ENCODE measurements around the gene GRHL3.

Gene GRHL3

DNA sequence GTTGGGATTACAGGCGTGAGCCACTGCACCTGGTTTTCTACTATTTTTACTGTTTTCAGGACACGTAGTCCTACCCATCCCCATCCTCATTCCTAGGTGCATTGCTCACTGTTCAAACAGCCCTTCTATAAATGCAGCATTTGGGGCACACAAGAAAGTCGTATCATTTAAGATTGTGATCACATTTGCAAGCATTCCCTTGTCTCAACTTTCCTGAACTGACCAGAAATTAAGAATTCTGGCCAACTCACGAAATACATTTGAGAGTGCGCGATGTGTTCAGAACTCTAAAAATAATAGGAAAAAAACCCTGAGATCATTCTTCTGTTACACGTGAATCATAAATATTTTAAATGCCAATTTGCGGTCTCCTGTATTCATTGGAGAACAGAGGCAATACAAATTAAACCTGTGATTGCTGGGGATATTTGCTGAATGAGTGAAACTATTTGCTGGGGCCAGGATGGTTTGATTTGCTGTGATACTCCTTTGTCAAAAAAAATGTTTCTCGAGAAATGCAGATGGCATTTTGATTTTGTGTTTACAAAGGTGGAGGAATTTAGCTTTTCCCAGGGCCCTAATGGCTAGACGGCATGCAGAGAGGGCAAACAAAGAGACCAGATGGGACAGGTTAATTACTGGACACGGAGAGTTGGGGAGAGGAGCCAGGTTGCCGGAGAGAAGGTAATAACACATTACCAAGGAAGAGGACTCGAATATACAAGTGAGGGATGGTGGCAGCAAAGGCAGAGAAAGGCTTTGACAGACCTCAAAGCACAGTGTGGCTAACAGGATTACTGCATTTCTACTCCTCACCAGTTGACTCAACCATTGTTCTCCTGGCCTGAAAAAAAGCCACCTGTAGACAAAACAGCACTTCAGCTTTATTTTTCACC, 56.0 kb downstream of the GRHL3 start:
- DNase-seq (ENCODE audit: low read depth) = no peak

DNA sequence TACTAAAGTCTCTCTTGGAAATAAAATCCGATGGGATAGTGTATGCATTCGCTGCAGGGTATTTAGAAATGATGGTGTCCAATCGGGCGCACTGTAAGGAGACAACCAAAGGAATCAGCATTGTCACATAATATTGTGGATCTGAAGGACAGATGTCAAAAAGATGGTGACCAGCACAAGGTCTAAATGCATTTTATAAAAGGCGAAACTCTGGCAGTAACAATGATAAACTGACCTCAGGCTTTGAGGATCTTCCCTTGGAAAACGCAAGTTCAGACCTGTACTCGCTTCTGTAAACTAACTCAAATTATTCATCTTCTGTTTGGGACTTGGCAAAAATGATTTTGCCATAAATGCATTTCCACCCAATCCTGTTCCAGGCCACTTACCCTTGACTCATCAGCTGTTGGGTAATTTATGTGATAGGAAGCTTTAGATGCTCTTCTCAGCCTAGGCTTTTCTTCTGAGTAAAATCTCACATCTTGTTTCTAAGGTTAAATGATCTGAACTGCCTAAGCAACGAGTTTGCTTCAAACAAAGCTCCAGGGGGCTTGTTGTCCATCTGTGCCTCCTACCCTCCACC, 60.7 kb downstream of the GRHL3 start:
- DNase-seq (ENCODE audit: low read depth) = no peak

DNA sequence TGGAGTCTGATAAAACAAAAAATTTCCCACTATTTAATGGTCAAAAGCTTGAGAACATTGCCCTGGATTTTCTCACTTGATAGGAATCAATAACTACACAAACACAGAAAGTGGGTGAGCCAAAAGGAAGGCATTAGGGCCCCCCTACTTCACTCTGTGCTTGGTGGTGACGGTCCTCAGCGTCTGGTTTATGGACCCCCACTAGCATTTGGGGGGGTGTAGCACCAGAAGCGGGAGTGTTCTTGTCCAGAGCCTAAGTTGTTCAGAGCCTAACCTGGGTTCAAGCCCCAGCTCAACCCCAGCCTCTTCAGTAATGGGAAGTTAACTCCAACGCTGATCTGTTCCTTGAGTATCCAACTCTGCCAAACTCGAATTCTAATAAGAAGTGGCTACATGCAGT, 61.4 kb downstream of the GRHL3 start:
- no peak for DNase-seq (ENCODE audit: low read depth)

DNA sequence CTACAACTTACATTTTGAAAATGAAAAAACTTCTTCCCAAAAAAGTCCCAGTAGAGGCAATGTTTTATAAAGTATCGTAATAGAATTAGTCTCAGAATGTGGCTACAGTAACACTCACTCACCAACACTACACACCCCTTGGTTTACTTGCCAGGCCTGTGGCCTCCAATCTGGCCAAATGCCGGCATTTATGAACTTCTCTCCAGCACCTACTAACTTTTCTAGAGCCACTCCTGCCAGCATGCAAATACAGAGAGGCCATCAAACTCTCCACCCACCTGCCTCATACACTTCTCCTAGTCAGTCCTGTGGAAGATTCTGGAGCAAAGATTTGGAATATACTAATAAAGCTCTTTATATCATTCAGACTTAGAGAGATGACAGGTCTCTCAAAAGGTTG, 62.1 kb downstream of the GRHL3 start:
- DNase-seq (ENCODE audit: low read depth) = no peak

DNA sequence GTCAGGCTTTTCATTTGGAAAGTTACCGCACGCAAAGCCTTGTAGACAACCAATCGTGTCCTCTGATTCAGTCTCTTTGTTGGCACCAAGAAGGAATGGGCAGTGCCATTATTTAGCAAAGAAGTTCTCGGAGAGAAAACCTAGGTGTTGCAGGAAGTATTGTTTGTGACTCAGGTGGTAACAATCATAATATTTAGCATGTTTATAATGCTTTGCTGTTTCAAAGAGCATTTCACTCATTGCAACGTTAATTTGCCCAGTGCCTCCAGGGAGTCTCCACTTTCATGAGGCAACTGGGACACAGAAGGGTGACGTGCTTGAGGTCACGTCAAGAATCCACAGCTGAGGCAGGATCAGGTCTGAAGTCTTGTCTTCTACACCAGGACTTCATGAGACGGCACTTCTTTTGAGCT, 63.0 kb downstream of the GRHL3 start:
- DNase-seq (ENCODE audit: low read depth) = no peak

DNA sequence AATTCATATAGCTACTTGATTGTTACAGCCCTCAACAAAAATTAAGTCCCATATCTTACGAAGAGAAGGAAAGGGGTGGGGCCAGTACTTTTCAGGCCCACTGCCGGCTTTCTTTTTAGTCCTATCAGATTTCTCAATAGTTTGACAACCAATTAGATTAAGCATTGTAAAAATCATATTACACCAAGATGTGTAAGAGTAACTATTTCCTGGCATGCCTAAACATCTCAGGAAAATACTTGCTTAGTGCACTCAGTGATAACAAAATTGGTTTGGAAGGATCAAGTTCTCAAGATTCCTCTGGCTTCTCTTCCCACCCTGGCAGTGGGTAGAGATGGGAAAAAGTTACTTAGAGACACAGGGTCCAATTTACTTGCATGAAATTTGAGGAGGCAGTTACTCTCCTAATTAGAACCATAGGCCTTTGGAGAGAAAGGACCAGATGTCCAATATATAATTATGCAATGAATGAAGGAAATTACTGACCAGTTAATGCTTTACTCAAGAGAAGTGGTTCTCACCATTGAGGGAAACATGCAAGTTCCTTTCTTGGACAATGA, 64.3 kb downstream of the GRHL3 start:
- DNase-seq (ENCODE audit: low read depth) = no peak

DNA sequence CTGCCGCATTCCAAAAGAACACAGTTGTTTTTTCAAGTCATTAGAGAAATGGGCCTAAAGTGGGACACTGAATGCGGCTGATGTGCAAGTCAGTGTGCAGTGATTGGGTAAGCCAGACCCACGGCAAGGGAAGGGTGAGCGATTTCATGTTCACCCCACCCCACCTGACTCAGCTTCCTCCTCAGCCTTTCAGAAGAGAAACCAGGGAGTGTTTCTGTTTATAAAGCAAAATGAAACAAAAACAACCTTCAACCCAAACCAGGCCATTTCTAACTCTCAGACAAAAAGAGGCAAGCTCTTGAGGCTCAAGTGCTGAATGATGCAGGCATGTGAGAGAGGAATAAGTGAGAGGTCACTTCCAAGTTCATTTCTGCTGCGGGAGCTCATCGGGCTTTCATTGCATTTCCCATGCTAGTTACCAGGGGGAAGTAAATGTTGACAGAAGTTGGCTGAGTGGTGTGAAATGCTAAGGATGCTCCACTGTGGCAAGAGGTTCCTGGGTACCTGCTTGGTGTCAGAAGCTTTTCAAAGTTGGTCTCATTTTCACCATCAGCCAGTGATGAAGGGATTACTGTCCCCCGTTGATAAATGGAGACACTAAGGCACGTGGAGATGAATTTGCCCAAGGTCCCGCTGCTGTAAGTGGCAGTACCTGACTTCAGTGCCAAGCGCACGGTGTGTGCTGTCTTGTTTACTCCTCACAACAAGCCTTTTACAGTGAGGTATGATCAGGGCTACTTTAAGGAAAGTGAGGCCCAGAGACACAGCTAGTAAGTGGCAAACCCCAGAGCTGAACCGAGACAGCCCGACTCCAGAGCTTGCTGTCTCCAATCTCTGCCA, 65.3 kb downstream of the GRHL3 start:
- DNase-seq (ENCODE audit: low read depth) = no peak

DNA sequence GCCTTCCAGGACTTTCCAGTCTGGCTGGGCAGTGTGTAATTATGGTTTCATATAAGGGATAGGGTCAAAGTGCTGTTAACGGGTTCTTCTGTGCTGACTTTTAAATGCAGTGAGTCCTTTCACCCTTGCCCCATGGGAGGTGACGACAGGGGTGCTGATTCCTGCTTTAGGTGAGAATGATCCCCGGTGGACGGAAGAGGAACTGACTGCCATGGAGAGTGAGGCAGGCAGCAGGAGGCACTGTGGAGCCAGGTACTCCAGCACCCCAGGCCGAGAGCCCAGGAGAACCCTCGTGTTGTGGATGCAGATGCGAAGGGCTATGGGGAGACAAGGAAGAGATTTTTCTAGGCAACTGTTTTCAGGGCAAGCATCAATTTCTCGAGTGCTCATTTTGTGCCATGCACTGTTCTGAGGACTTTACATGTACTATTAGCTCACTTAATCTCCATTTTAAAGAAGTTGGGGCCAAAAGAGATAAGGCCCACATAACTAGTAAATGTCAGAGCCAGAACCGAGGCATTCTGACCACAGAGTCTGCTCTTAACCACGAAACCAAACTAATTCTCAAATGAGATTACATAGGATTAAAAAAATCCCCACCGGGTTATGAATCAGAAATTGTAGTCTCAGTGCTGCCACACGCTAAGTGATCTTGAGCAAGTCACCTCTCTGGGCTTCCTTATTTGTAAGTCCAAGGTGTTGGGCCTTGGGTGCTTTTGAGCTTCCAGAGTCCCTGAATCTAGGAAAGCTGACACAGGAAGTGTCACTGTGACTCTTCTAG, 66.2 kb downstream of the GRHL3 start:
- no peak for DNase-seq (ENCODE audit: low read depth)

DNA sequence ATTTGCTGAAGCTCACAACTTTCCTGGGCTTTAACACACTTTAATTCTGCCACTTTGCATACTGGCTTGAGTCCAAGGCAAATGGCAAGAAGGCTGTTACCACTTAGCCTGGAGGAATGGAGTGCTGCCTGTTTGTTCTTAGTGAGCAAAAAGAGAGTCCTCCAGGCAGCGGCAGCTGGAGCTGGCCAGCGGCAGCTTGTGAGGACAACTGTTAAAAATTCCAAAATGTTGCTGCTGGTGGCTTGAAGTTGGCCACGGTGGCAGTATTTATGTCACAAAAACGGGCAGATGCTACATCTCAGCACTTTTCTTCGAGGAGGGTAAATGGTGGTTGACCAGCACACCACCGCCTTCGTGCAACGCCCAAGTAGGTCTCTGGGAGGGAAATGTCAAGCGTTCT, 67.1 kb downstream of the GRHL3 start:
- no peak for DNase-seq (ENCODE audit: low read depth)

DNA sequence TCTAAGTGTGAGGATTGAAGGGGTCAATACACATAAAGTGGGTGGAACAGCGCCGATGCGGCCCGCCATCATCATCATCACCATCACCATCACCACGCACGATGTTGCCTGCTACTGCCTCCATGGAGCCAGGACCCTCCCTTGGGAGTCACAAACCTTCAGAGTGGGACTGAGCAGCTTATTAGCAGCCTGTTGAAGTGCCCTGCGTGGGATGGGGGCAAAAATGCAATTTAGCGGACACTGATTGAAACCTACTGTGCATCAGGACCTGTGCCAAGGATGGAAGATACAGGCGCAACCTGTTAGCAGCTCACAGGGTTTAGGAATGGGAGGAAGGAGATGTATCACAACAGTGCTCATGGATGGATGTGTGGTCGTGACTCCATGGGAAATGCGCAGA, 67.8 kb downstream of the GRHL3 start:
- no peak for DNase-seq (ENCODE audit: low read depth)

DNA sequence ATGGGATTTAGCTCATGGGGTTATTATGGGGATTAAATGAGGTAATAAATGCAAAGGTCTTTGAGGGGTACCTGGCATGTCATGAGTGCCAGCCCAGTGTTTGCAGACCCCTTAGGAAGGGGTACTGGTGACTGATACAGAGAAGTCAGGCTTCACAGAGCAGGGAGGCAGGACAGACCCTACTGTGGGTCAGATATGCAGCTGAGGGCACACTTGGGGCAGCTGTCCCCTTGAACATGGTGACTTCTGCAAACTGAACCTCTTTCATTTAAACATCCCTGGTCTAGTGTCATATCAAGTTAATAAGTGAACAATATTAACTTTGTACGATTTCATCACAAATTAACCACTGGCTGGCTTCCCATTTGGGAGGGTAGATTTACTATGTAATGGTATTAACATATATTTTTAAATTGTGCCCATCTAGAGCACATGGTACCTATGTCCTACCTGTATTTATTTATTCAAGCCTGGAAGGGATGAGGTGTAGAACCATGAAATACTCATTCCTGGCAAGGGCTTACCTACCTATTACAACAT, 68.5 kb downstream of the GRHL3 start:
- DNase-seq (ENCODE audit: low read depth) = no peak

DNA sequence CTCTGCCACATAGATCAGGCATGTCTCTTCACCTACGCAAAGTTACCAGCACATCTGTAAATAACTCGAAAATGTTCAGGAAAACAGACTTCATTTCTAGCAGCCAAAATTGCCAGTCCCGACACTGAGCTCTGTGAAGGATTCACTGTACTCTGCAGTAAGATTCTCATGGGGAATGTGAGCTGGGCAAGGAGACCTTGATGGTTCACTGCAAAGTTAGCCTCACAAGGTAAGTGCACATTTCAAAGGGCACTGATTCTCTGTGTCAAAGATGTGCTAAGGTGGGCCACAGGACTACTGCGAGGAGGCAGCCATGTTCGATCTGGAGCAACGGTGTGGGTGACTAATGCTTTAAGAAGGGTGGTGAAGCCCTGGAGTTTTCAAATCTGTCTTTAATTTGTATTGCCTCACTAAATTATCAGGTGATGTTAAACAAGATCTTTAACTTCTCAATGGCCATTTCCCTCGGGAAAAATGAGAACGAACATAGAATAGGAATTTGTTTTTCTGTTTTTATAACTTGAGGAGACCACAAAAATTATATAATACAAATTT, 69.3 kb downstream of the GRHL3 start:
- no peak for DNase-seq (ENCODE audit: low read depth)

DNA sequence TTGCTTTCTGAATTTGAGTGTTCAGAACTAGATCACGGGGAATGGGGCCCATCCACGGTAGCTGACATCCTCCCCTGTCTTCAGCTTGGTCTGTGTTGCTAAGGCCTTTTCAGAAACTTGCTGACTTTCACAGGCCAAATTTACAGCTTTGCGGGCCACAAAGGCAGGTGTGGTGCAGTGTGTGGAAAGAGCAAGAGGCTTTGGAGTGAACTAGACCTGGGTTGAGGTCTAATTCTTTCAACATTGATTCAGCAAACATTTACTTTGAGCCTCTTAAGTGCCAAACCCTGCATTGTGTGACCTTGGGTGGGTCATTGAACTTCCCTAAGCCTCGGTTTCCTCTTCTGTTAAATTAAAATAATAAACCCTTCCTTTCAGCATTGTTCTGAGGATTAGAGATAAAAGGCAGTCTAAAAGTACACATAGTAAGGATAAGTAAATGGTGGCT, 70.1 kb downstream of the GRHL3 start:
- no peak for DNase-seq (ENCODE audit: low read depth)

DNA sequence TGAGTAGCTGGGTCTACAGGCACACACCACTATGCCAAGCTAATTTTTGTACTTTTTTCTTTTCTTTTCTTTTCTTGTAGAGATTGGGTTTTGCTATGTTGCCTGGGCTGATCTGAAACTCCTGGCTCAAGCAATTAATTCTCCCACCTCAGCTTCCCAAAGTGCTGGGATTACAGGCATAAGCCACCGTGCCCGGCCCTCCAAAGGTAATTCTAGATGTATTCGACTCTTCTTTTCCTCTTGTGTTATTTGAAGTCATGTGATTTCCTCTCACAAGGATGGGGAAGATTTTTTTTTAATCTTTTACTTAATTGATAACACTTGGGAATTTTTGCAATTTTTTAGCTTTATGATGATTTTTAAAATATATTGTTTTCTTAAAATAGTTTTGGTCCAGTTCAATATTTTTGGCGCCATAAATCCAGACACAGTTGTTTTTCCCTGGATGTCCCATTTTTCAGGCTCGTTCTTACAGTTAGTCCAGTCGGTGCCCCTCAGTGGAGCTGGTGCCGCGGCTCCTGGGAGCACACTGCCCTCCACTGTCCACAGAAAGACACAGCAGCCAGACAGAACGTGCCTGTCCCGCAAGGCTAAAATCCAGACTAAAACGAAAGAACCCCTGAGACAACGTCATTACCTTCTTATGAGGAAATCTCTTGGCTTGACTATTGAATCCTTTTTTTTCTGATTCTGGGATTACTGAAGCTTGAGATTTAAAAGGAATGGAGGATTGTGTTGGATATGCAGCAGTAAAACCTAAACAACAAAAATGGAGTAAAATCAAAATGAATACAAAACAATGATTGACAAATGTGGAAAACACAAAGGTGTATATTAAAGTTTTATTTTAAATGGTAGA, 72.0 kb downstream of the GRHL3 start:
- no peak for DNase-seq (ENCODE audit: low read depth)

DNA sequence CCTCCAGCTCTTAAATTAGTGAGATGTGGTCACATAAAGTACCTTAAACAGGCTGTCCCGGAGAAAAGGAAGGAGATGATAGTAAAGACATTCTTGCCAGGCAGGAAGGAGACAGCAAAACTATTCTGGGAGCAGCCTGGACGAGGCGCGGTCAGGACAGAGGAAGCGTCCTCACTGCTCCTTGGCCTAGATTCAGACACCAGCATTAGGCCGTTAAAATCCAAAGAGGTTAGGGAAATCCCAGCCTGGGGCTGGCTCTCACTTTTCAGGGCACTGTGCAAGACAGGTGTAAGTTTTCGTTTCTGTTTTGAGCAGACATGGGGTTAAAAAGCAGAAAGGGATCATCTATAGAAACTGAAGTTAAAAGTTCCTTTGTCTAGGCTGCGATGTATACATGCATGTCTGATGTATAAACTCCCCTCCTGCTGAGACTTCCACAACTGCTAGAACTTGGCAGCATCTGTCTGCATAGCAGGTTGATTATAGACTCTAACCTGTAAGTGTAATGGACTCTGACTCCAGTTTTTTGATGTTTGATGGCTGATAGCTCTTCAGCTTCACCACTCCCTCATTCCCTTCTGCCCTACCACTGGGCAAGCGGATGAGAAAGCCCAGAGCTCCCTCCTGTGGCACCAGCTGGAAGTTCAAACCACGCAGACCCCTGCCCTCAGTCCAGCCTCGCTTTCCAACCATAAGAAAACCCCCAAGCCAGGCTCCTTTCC, 72.9 kb downstream of the GRHL3 start:
- no peak for DNase-seq (ENCODE audit: low read depth)

DNA sequence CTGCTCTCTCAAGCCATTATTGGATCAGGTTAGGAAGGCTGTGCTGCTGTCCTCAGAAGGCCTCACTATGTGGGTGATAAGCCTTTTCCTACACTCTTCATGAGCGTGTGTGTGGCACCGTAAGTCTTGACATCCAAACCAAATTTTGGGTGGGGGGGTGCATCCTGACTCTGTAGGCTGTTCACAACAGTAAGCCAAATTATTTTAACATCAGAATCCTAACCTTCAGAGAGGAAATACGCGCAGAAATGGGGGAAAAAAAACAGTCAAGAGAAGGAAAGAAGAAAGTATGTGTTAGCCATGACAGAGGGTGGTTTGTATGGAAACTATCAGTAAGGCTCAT, 73.4 kb downstream of the GRHL3 start:
- DNase-seq (ENCODE audit: low read depth) = no peak

DNA sequence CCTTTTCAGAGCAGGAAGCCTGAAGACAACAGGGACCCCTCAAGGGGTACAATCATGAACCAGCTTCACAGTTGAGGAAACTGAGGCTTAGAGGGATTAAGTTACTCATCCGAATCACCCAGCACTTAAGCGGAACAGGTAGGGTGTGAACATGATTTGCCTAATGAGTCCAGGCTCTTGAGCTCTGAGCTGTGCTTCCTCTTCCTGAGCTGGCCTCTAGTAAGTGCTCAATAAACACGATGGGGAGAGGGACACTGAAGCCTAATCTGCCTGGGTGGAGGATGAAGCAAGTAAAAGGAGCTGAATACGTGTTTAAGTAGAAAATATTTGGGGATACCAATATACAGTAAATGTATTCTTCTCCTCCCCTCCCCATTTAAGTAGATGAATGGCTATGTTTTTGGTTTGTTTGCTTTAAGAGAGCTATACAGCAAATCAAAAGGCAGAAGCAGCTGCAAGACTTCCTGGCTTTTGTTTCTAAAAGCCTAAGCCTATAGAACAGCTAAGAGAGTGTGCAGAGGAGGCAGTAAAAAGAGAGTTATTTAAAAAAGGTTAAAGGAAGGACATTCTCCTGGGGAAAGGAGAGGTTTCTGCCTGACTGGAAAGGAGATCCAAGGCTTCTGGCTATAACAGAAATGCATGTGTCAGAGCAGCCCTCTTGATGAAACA, 74.0 kb downstream of the GRHL3 start:
- no peak for DNase-seq (ENCODE audit: low read depth)

DNA sequence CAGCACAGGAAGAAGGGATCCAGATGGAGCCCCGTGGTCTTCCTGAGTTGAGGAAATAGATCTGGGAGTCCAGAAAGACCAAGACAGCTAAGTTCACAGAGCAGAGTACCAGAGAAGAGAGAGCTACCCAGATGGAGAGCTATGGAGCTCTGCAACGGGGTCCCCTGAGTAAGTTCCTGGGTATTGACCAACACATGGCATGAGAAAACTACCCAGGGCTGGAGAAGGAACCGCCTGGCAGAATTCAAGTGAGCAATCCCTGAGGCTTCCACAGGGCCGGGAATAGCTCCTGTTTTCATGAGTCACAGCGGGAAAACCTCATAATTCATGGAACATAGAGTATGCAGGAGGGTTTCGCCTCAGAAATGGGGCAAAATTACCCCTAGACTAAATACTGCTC, 74.7 kb downstream of the GRHL3 start:
- DNase-seq (ENCODE audit: low read depth) = no peak

DNA sequence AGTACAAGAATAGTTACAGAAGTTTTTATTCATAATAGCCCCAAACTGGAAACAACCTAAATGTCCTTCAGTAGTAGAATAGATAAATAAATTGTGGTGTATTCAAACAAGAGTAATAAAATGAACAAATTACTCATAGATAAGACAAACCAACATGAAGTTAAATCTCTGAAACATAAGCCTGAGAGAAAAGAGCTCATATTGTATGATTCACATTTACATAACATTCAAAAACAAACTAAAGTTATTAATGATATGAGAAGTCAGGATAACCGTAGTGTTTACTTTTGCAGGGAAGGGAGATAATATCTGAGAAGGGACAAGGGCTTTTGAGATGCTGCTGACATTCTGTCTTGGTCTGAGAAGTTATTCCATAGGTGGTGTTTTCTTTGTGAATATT, 80.9 kb downstream of the GRHL3 start:
- no peak for DNase-seq (ENCODE audit: low read depth)

Data from T-helper 22 cell (primary cell).